ENCODE data around the gene RERE. TPM values are rescaled to one million over a fixed set of nuclear protein-coding genes. Genes with fewer than 3 reads are reported as not detected.
A peak's percentile ranks its signal among the peaks of the same experiment; 100 is the strongest.

The RERE gene
- total RNA-seq, 1 donor from 2014 or later, result 17.4 TPM

GRCh38 chr1:8357329-8358101 is 459.9 kb downstream of the RERE start:
- DNase-seq (ENCODE audit: low read depth), result no peak

- no peak for DNase-seq (ENCODE audit: low read depth)
Observed at GRCh38 chr1:8356256-8357209, 460.9 kb downstream of the RERE start.

DNA sequence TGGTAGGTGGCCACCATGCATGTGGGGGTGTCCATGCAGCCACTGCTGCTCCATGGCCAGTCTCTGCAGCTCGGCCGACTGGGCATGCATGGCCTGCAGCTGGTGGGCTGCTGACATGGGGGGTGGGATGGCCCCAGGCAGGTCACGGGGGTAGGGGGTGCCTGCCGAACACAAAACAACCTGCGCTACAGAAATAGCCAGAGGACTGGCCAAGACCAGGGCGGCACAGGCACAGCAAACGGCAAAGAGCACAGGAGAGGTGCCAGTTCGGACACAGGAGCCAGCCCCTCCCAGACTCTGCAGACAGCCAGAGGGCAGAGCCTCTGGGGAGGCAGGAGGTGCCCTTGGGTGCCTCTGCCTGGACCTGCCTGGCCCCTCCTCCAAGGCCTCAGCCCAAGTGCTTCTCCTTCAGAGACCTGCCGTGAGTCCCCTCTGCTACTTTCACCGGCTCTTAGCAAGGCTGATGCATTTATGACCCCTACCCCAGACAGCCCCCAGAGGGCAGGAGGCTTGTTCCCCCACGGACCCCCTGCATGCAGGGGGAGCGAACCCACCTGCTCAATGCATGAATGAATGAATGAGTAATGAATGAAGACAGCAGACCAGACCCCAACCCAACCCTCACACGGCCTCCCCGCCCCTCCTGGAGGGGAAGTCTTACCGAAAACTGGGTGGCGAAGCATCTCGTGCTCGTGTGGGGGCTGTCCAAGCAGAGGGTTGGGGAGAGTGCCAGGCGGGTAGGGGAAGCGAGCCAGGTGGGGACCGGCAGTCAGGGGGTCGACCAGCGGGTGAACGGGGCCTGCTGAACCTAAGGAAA is 461.8 kb downstream of the RERE start:
- DNase-seq (ENCODE audit: low read depth), result no peak

- DNase-seq (ENCODE audit: low read depth), result no peak
Observed at GRCh38 chr1:8354038-8354437, 463.4 kb downstream of the RERE start.

DNA sequence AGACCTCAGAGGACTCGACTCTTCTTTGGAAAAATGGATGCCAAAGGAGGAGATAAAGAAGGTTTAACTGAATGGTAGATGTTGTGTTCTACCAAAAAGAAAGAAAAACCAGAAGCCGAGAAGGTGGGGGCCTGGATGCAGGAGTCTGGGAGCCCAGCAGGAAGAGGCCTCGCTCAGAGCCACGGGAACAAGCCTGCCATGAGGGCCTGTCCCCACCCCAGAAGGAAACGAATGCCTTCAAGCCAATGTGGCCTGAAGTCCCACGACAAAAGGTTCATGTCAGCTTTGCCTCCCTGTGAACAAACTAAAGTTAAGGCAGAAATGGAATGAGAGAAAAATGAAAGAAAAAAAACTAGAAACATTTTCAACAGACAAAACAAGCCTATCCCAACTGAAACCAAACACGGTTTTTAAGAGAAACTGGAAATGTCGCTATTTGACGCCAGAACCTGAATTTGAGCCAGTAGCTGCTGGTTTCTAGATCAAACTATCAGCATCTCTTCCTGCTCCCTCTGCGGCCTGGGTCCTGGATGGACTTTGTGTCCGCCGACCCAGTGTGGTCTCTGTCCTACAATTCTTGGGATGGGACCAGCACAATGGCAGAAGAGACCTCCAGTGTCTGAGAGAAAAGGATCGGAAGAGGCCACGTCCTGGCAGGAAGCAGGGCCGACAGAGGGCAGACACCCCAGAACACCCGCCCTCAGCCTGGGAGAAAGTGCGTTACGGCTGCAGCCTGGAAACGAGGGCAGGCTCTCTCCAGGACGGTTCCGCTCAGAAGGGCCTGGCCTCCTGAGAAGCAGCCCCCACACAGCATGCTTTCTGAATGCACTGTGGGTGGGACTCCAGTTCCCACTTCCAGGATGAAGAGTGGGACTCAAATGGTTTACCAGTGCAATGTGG is 464.3 kb downstream of the RERE start:
- no peak for DNase-seq (ENCODE audit: low read depth)

DNA sequence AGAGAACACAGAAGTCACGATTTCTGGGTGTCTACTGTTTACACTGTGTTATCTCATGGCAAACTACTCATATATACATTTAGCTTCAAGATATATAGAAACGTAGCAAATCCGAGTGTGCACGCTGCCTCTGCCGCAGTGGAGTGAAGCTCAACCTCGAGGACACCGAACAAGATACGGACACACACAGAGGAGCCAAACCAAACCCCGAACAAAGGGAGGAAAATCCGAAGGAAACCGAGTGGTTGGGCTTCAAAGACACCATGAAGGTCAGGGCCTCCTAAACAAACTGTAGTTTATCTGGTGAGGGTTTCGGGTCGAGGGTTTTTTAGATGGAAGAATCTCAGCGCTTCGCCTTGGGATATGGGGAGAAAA is 465.0 kb downstream of the RERE start:
- no peak for DNase-seq (ENCODE audit: low read depth)

DNA sequence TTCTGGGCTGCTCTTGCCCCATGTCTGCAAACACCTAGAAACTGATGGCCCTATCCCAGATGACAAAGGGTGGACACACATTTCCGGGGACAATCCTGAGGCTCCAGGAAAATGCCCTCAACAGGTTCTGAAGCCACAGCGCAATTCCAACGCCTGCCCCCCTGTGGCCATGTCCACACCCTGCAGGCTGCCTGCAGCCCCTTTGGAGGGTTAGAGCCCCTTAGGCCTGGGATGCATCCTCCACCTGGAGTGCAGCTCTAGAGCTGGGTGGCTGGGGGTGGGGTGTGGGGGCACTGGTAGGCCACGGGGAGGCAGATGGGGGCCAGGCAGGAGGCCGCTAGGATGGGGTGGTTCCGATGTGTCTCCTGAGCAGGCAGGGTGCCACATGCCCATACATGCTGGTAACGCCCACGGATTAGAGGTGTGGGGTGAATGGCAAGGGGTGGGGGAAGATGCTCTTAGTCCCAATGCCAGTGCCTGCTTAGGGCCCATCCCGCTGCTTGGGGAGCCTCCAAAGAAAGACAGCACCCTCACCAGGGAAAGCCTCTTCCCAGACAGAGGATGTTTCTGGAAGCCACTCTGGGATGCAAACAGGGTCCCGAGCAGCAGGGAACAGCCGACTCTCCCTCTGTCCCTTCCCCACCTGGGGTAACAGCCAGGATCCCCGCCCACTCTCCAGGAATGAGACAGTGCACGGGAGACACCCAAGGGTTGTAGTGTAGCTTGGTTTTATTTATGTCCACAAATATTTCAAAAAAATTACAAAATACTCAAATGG is 465.6 kb downstream of the RERE start:
- no peak for DNase-seq (ENCODE audit: low read depth)

DNA sequence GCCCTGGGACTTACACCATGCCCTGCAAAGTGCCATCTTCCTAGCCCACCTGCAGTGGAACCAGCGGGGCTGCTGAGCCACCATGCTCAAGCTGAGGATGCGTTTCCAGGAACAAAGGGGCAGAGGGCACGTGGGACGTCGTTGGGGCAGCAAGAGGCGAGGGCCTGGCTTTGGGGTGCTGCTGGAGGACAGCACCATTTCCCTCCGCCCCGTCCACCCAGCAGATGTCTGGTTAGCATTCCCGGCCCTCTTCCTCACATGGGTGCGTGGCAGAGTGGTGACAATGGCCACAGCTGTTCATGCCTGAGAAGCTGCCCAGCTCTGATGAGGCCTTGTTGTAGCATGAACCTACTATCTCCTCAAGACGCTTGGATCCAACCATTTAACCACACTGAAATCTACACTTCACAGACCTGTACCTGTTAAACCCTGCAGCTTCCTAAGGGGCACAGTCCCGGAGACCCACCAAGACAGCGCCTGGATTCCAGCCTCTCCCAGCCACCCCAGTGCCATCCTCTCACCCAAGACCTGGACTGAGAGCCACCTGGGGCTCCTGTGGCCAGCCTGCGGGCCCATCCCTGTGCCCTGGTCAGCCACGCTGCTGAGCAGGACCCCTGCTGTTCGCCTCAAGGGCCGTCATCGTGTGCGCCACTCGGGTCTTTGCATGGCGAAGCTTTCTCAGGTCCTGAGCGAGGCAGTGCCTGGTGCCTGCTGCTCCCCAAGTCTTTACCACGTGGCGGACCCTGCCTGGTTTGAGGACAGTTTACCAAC is 466.3 kb downstream of the RERE start:
- DNase-seq (ENCODE audit: low read depth), result peak; percentile 68

GRCh38 chr1:8349961-8350360 is 467.5 kb downstream of the RERE start:
- DNase-seq (ENCODE audit: low read depth), result no peak

- no peak for DNase-seq (ENCODE audit: low read depth)
Observed at GRCh38 chr1:8349473-8349865, 468.0 kb downstream of the RERE start.

- DNase-seq (ENCODE audit: low read depth), result peak; percentile 59
Observed at GRCh38 chr1:8348777-8349472, 468.5 kb downstream of the RERE start.

DNA sequence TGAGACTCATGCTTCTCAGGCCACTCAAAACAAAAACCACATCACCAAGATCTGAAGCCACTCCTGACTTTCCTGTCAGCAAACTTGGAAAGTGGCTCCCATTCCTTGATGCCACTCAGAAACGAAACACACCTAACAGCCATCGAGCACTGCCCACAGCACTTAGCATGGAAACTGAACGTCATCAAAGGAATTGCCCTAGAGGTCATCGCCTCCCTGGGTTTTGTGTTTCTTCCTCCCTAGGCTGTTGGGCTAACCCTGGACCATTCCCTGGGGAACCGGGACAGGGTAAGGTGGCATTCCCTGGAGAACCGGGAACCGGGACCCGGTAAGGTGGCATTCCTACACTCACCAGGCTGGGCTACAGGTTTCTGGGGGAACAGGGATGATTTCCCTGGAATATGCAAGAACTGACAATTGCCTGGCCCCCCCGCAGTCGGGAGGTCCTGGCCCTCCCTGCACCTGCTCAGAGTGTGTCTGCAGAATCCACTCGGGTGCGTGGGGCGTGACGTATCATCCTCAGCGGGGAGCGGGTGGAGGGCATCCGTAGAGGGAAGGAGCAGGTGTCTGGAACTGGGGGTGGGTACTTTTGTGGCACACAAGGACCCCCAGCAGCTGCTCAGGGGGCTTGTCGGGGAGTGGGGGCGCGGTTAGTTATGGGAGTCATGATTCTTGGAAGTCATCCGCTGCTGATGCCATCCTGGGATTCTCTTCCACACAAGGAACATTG is 469.2 kb downstream of the RERE start:
- DNase-seq (ENCODE audit: low read depth), result no peak

DNA sequence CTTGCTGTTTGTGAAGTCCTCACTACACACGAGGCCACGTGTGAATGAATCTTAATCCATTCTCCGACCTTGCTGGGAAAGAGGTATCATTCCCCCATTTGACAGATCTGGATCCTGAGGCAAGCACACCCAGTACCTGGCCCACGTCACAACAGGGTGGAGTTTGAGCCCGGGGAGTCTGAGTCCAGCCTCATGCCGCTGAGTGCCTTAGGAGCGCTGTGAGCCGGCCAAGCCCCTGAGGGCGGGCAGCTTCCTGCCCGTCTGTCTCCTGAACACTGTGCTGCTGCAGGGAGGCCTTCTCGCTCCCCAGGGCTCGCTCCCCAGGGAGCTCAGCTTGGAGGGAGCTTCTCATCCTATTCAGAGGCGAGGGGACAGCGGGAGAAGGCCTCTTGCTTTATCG is 469.8 kb downstream of the RERE start:
- DNase-seq (ENCODE audit: low read depth), result no peak

DNA sequence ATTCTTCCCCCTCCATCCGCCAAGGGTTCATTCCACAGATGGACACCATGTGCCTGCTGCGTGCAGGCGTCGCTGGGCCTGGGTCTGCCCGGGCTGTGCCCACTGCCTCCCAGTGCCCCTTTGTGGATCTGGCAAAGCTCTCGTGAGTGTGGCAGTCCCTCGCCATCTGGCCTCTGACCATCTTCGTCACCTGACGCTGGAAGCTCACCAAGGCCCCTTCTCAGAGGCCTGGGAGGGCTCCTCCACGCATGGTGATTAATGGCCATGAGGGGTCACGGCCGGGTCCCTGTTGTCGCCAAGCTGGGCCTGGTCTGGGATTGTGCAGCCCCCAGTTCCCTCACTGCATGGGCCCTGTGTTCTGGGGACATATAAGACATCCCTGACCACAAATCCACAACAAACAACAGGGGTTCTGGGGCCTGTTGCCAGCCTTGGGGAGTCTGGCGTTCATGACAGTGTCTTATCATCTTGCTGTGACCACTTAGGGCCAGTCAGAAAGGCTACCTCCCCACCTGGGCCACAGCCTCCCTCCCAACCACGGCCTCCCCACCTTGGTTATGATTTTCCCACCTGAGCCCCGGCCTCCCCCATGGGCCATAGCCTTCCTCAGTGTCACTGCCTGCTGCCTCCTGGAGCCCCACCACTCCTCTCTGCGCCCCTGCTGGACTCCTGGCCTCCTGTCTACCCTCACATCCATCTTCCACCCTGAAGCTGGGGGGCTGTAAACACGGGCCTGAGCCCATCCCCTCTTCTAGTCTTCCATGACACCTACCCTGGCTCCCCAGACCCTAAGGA is 471.6 kb downstream of the RERE start:
- no peak for DNase-seq (ENCODE audit: low read depth)

DNA sequence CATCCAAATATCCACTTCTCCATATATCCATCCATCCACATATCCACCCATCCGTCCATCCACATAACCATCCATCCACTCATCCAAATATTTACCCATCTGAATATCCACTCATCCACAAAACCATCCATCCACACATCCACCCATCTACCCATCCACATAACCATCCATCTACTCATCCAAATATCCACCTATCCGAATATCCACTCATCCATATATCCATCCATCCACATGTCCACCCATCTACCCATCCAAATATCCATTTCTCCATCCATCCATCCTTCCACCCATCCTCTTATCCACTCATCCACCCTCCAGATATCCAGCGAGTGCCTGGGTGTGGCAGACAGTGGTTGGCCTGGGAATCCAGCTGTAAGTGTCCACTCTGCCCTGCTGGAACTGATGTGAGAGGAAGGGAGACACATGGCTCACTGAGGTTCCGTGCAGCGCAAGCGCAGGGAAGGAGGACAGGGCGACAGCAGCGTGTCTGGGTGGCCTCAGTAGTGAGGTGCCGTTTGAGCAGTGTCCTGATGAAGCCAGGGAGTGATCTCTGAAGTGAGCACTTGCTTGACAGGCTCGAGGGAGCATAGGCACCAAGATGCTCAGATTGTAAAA is 472.4 kb downstream of the RERE start:
- no peak for DNase-seq (ENCODE audit: low read depth)

DNA sequence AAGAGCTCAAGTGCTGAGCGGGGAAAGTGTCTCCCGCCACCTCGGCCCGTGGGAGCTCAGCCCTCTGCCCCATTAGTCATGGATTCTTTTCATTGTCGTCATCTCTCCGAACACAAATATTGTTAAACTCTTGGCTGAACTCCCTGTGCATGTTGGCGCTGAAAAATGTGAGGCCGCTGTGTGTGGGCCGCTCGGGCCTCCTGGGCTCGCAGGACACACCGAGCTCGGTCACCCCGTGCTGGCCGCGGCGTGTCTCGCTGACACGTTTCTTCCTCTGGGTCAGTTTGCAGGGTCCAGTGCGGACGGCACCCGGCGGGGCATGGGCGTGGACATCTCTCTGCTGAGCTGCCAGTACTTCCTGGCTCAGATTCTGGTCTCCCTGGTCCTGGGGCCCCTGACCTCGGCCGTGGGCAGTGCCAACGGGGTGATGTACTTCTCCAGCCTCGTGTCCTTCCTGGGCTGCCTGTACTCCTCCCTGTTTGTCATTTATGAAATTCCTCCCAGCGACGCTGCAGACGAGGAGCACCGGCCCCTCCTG is 473.9 kb downstream of the RERE start:
- peak; percentile 88 for DNase-seq (ENCODE audit: low read depth)
